ENCODE data around the gene YPEL2.

YPEL2 gene

GRCh38 chr17:59405944-59406705, 74.7 kb downstream of the YPEL2 start:
- TF ChIP-seq SIN3A (IDR thresholded peaks at IDR 0.05; ENCODE audit: borderline replicate concordance, insufficient read depth, low read length) = no peak
- TF ChIP-seq TAF1 (IDR thresholded peaks at IDR 0.05; ENCODE audit: borderline replicate concordance, insufficient read depth, low read length) = no peak
- TF ChIP-seq POLR2AphosphoS5 (IDR thresholded peaks at IDR 0.05; ENCODE audit: low read depth, low read length) = no peak
- TF ChIP-seq REST (IDR thresholded peaks at IDR 0.05; ENCODE audit: insufficient read depth in 1 of 2, low read depth in 2 of 2, low read length in 2 of 2) = no peak
- TF ChIP-seq FOXP2 (optimal IDR thresholded peaks at IDR 0.05; ENCODE audit: borderline replicate concordance, extremely low read depth, extremely low read length, insufficient read depth) = no peak

GRCh38 chr17:59406808-59407381, 75.4 kb downstream of the YPEL2 start:
- no peak for TF ChIP-seq TAF1 (IDR thresholded peaks at IDR 0.05; ENCODE audit: borderline replicate concordance, insufficient read depth, low read length)
- TF ChIP-seq FOXP2 (optimal IDR thresholded peaks at IDR 0.05; ENCODE audit: borderline replicate concordance, extremely low read depth, extremely low read length, insufficient read depth) = no peak
- TF ChIP-seq POLR2AphosphoS5 (IDR thresholded peaks at IDR 0.05; ENCODE audit: low read depth, low read length) = no peak
- TF ChIP-seq SIN3A (IDR thresholded peaks at IDR 0.05; ENCODE audit: borderline replicate concordance, insufficient read depth, low read length) = no peak
- no peak for TF ChIP-seq REST (IDR thresholded peaks at IDR 0.05; ENCODE audit: insufficient read depth in 1 of 2, low read depth in 2 of 2, low read length in 2 of 2)

- TF ChIP-seq POLR2AphosphoS5 (IDR thresholded peaks at IDR 0.05; ENCODE audit: low read depth, low read length) = no peak
- no peak for TF ChIP-seq REST (IDR thresholded peaks at IDR 0.05; ENCODE audit: insufficient read depth in 1 of 2, low read depth in 2 of 2, low read length in 2 of 2)
- TF ChIP-seq FOXP2 (optimal IDR thresholded peaks at IDR 0.05; ENCODE audit: borderline replicate concordance, extremely low read depth, extremely low read length, insufficient read depth) = no peak
- no peak for TF ChIP-seq SIN3A (IDR thresholded peaks at IDR 0.05; ENCODE audit: borderline replicate concordance, insufficient read depth, low read length)
- TF ChIP-seq TAF1 (IDR thresholded peaks at IDR 0.05; ENCODE audit: borderline replicate concordance, insufficient read depth, low read length) = no peak
Measured at GRCh38 chr17:59409336-59410048, 78.0 kb downstream of the YPEL2 start.

- TF ChIP-seq FOXP2 (optimal IDR thresholded peaks at IDR 0.05; ENCODE audit: borderline replicate concordance, extremely low read depth, extremely low read length, insufficient read depth) (no peak), REST (IDR thresholded peaks at IDR 0.05; ENCODE audit: insufficient read depth in 1 of 2, low read depth in 2 of 2, low read length in 2 of 2) (no peak), SIN3A (IDR thresholded peaks at IDR 0.05; ENCODE audit: borderline replicate concordance, insufficient read depth, low read length) (no peak), TAF1 (IDR thresholded peaks at IDR 0.05; ENCODE audit: borderline replicate concordance, insufficient read depth, low read length) (no peak), POLR2AphosphoS5 (IDR thresholded peaks at IDR 0.05; ENCODE audit: low read depth, low read length) (no peak)
Measured at GRCh38 chr17:59410049-59410437, 78.6 kb downstream of the YPEL2 start.

Measured in PFSK-1 (cell line).